Erythroblast (primary cell): ENCODE measurements around the gene PLXNA2.

Experiments used
- DNase-seq, 2 experiments: peaks; one replicate each; lab custom pipeline; 2025; lab: John Stamatoyannopoulos, UW
- GATA1 ChIP-seq: IDR thresholded peaks from 2 replicates; pipeline ENCODE4 v1.6.1; 2011; ENCODE audit warnings: low read depth, mild to moderate bottlenecking, control low read depth, low read length, moderate library complexity
- POLR2A ChIP-seq: IDR thresholded peaks from 2 replicates; pipeline ENCODE4 v1.6.1; 2011; ENCODE audit warnings: mild to moderate bottlenecking, low read length

Gene PLXNA2

GRCh38 chr1:208029381-208030287 lies 214.6 kb downstream of the PLXNA2 start:
- DNase-seq: no peak
- TF ChIP-seq GATA1: no peak
- TF ChIP-seq POLR2A: no peak

DNA sequence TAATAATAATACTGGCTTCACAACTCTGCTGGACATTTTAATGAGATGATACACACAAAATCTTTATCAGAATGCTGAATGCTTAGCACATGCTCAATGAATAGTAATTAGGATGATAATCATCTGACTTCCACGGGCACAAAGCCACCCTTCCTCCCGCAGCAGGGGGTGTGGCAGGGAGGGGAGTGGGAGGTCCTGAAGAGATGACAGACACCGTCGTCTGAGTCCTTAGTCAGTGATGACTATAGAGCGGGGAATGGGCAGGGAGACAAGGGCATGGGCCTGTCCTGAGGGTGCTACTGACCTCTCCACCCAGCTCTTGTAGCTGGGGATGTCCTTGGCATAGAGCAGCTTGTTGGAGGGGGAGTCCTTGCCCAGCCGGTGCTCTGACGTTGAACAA lies 215.7 kb downstream of the PLXNA2 start:
- DNase-seq: no peak
- TF ChIP-seq GATA1 (no peak), POLR2A (no peak)

- no peak for DNase-seq
- TF ChIP-seq POLR2A (no peak), GATA1 (no peak)
Measured at GRCh38 chr1:208027861-208028260, 216.3 kb downstream of the PLXNA2 start.

DNA sequence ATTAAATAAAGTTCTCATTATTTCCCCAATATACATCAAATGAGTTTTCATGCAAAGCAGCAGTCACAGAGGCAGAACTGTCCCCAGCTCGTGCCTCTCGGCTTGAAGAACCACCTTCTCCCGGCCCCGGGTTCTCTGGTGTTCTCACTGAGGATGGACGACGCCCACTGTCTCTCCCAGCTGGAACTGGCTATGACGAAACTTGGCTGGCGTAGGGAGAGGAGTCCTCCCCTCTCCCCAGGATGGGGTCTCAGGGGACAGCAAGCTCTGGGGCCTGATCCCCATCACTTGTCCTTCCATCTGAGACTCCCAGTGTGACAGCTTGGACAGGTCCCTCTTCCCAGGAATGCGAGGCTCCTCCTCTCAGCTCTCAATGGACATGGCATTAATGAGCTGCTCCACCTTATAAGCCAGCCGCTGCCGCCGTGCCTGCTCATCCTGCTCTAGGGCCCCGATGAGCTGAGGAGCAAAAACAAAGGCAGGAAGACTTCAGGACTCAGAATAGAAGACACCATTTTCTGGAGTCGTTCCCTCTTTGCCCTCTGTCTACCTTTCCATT lies 217.2 kb downstream of the PLXNA2 start:
- DNase-seq: no peak
- TF ChIP-seq GATA1 (no peak), POLR2A (no peak)

DNA sequence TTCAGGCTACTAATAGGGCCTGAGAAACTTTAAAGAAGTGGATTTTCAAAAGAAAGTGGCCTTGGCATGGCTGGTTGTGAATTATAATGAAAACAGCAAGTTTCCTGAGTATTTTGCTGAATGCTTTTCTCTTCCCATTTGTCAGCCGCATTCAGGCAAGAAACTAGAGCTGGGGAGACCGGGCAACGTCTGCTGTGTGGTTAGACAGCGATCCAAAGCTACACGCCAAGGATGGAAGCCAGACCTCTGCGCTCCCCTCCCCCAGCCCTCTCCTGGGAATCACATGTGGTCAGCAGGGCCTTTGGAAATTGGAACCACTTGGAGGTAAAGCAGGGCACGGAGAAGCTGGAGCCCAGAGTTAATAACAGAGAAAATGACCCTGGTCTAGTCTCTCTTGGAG lies 219.2 kb downstream of the PLXNA2 start:
- no peak for DNase-seq
- TF ChIP-seq GATA1 (no peak), POLR2A (no peak)

DNA sequence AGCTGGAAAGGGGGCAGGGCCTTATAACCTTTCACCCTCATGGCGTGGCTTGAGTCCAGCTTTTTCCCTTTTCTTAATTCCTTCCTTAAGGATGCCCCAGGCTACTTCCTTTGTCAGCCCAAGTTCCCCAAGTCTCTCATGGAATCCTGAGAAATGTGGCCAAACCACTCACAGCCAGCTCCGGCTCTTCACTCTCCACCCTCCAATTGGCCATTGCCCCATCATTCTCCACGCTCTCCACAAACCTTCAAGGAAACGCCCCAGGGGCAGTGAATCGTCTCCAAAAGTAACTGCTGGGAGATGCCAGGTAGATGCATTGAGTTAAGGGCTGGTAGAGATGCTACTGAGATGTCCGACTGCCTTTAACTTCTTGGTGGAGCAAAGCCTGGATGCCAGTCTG lies 219.8 kb downstream of the PLXNA2 start:
- TF ChIP-seq GATA1: no peak
- no peak for DNase-seq

- TF ChIP-seq POLR2A: no peak
- TF ChIP-seq GATA1: no peak
- DNase-seq: no peak
Measured at GRCh38 chr1:208019257-208019656, 224.9 kb downstream of the PLXNA2 start.

- DNase-seq: no peak
- TF ChIP-seq POLR2A (no peak), GATA1 (no peak)
Measured at GRCh38 chr1:208015255-208015654, 228.9 kb downstream of the PLXNA2 start.

DNA sequence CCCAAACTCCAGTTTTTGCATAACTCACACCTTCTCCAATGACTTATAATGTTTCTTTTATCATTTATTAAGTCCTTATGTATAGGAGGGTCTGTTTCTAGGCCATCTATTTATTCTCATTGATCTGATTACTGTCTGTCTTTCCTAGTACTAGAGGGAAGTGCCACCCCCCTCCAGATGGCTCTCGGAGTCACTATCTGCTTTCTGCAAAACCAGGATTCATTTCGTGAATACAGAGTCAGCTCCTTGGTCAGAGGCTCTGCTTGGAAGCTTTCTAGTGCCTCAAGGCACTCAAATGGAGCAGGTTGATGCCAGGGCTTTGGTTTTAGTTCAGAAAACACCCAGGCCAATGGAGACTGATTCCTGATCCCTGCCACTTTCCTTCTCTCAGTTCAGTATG lies 231.0 kb downstream of the PLXNA2 start:
- TF ChIP-seq GATA1 (no peak), POLR2A (no peak)
- DNase-seq: no peak

DNA sequence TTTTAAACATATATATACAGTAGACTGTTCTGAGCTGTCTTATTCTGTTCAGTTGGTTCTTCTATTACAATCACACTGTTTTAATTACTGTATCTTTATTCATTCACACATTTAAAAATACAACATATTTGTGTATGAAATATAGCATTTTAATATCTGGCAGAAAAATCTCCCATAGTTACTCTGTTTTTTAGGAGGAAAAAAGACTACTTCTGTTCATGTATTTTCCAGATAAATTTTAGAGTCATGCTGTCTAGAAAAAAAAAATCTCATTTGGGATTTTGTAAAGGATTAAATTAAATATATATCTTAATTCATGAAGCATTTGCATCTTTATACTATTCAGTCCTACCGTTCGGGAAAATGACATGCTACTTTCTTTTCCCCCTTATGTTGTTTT lies 231.5 kb downstream of the PLXNA2 start:
- DNase-seq: no peak
- no peak for TF ChIP-seq POLR2A
- no peak for TF ChIP-seq GATA1

DNA sequence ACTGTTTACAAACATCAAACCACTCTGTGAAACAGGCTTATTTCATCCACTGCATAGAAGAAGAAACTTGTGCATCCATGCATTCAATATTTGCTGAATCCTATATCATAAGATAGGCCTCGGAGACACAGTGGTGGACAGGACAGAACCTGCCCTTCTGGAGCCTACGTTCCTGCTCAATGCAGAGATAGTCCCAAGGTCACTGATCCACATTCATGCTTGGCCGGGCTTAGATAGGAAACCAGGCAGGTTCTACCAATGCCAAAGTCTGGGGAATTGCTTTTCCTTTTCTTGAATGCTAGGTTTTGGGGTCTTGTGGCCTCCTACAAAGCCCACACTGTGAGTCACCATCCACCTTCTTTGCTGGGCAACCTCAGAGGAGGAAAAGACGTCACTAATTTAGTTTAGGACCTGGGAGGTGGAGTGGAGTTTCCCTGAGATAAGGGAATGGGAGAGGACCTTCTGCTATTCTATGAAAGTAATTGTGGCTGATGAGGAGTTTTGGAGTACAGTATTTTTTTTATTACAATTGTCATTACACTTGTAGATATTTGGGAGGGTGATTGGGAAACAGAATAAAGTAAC lies 233.6 kb downstream of the PLXNA2 start:
- DNase-seq: no peak
- TF ChIP-seq GATA1 (no peak), POLR2A (no peak)

- TF ChIP-seq POLR2A: no peak
- TF ChIP-seq GATA1: no peak
- DNase-seq: no peak
Measured at GRCh38 chr1:208009706-208010444, 234.3 kb downstream of the PLXNA2 start.

- TF ChIP-seq POLR2A (no peak), GATA1 (no peak)
Measured at GRCh38 chr1:208009303-208009702, 234.9 kb downstream of the PLXNA2 start.

DNA sequence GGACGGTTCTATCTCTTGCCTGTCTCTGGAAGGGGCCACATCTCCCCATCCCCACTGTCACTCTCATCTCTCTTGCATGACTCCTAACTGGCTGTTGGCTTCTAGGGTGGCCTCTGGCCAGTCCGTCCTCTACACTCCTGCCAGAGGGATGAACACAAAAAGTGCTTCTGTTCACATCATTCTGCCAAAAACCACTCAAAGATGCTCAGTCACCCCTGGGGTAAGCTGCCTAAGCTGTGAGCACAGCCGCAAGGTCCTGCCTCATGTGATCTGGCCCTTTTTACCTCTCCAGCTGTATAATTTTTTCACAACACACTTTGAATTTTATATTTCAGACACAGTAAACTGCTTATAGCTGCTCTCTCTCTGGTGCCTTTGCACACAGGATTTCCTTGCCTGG lies 235.7 kb downstream of the PLXNA2 start:
- TF ChIP-seq GATA1 (no peak), POLR2A (no peak)
- no peak for DNase-seq

More at GRCh38 chr1:208009303-208009702, 234.9 kb downstream of the PLXNA2 start:
- DNase-seq: no peak
